Cortex of kidney (tissue), 1 donor: ENCODE measurements around the gene HAUS1.
"Not testable (repeated sequence)": the region's sequence is repeated elsewhere in the genome, so short reads cannot be mapped to it uniquely, and the experiment has no call there.

ENCODE experiments used
- DNase-seq: peaks from one replicate; lab custom pipeline; 2025; lab: John Stamatoyannopoulos, UW

HAUS1 gene

GRCh38 chr18:46088501-46088900 is 15.7 kb upstream of the HAUS1 start:
- not testable (repeated sequence) for DNase-seq

DNA sequence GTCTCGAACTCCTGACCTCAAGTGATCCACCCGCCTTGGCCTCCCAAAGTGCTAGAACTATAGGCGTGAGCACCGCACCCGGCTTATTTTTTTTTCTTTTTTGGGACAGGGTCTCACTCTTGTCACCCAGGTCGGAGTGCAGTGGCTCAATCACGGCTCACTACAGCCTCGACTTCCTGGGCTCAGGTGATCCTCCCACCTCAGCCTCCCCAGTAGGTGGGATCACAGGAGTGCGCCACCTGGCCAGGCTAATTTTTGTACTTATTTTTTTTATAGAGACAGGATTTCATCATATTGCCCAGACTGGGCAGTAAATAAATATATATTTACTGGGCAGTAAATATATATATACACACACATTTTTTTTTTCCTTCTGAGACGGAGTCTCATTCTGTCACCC is 8.7 kb upstream of the HAUS1 start:
- DNase-seq: no peak

GRCh38 chr18:46096651-46097300 is 7.4 kb upstream of the HAUS1 start:
- no peak for DNase-seq

DNA sequence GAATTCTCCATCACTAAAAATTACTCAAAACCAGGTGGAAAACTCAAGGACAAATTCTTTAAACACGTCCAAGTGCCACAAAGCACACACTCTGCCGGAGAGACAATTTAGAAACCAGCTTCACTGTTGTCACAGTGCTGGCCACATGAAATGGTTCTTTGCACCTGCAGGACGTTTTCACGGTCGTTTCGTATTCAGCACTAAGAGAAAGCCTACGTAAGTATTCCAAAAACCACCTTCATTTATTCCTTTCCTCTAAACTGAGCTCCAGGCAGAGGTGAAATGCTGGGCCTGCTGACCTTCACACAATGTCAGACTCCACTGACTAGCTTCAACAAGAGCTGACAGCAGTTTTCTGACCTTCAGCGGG is 6.8 kb upstream of the HAUS1 start:
- no peak for DNase-seq

DNA sequence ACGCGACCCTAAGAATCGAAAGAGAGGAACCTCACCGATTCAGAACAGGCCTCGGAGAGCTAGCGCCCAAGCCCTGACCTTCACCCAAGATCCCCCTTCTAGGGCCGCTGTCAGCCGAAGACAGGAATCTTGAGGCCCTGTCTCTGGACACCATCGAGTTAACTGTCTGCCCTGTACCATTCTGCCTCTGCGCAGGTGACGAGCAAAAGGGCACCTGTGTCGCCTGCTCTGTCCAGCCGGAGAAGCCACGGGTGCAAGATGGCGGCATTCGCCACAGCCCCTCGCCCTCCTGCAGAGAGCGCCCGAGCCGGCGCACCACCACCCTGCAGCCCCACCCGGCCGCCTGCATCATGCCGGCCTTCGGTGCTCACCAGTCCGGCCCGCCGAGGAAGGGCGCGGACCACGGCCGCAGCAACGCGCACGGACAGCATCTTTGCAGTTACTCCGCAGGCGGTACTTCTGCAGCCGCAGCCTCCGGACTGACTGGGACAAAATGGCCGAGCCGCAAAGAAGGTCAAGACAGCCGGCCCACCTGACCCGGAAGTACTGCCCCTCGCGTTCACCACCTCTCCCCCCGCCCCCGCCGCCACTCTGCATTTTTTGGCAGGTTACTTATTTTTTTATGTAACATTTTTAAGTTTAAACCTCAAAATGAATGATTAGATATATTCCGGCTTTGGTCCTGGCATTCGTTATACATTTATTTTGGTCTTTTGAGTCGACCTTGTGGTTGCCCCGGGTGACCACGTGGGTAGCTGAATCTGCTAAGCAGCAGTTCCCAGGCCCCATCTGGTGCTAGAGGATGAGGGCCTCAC is 6.2 kb upstream of the HAUS1 start, which contains the start of gene ATP5F1A:
ATP5F1A (minus strand) TSS at position 496 of the 815 bp plus-strand sequence; CDS start at position 431, 65 bp downstream.
- no peak for DNase-seq

DNA sequence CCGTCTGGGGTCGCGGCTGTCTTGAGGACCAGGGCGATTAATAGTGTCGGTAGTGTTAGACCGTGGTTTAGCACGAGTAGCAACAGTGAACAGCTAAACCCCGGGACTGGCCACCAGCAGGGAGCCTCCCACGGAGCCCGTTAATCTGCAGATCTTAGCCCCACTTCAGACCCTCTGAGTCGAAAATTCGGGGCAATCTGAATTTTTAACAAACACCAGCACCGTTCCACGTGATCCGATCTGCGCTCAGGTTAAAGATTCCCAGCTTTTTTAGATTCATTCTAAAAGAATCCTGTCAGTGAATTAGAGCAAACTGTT is 5.6 kb upstream of the HAUS1 start:
- DNase-seq: no peak

GRCh38 chr18:46099463-46099862 is 4.7 kb upstream of the HAUS1 start:
- no peak for DNase-seq

DNA sequence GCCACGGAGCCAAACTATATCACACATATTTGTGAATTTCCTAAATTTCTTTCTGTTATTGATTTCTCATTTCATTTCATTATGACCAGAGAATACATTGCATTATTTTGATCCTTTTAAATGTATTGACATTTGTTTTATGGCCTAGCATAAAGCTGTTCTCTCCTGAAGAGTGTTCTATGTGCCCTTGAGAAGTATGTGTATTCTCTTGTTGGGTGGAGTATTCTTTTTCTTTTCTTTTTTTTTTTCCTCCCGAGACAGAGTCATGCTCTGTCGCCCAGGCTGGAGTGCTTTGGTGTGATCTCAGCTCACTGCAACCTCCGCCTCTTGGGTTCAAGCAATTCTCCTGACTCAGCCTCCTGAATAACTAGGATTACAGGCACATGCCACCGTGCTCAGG is 5.2 kb downstream of the HAUS1 start:
- no peak for DNase-seq

GRCh38 chr18:46110406-46110805 is 6.2 kb downstream of the HAUS1 start:
- no peak for DNase-seq

- DNase-seq: no peak
Measured at GRCh38 chr18:46113751-46114150, 9.6 kb downstream of the HAUS1 start.

DNA sequence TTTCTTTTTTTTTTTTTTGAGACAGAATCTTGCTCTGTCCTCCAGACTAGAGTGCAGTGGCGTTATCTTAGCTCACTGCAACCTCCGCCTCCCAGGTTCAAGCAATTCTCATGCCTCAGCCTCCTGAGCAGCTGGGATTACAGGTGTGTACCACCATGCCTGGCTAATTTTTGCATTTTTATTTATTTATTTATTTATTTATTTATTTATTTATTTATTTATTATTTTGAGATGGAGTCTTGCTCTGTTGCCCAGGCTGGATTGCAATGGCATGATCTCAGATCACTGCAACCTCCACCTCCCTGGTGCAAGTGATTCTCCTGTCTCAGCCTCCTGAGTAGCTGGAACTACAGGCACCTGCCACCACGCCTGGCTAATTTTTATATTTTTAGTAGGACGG is 22.4 kb downstream of the HAUS1 start:
- DNase-seq: not testable (repeated sequence)

DNA sequence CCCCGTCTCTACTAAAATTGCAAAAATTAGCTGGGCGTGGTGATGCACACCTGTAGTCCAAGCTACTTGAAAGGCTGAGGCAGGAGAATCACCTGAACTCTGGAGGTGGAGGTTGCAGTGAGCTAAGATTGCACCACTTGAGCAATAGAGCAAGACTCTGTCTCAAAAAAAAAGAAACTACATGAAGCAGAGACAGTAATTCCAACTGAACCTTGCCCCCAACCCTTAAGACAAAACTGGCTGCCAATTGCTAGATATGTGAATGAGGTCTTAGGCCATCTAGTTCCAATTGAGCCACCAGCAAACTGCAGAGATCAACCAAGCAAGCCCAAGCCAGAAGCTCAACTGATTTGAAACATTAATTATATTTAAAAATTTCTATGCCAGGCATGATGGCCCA is 25.9 kb downstream of the HAUS1 start:
- no peak for DNase-seq

- DNase-seq: not testable (repeated sequence)
Measured at GRCh38 chr18:46130549-46130948, 26.4 kb downstream of the HAUS1 start.

- DNase-seq: no peak
Measured at GRCh38 chr18:46133534-46133933, 29.3 kb downstream of the HAUS1 start.

DNA sequence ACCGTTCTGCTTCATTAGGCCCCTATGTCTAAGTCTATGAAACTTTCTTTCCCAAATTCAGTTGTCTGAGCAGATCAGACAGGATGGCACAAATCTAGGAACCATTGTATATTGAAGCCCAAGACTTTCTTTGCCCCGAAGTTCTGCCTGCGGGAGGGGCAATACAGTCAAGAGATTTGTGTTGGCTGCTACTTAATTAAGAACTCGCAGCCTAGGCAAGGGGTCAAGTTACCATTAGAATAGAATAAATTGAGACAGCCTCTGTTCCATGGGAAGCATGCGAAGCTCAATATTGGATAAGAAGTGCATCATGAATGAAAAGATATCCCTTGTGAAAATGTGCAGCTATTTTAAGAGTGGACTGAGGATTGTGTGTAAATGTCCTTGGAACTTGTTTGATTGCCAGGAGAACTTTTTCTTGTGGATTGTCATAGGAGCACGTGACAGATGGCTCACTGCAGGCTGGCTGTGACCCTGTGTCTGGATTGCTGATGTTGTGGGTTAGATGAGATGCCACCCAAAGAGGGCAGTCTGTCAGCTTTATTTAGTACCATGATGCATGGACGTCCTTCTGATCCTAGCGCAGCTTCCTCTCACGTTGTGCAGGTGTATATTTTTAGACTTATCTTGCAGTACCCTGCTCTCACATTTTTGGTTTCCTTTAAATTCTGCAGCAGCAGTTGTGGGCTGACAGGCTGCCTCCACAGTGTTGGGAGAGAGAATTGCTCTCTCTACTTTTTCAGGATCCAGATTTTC is 30.9 kb downstream of the HAUS1 start:
- DNase-seq: no peak

GRCh38 chr18:46140173-46140572 is 36.0 kb downstream of the HAUS1 start:
- no peak for DNase-seq

DNA sequence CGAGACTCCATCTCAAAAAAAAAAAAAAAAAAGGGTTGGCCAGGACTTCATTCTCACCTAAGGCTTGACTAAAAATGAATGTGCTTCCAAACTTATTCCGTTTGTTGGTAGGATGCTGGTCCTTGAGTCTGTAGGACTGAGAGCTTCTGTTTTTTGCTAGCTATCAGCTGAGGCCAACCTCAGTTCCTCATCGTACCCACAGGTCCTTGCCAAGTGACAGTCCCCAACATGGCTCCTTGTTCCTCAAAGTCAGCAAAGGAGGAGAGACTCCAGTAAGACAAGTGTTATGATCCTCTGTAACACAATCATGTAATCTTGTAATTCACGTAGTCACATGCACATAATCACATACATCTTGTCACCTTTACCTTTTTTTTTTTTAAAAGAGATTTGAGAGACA is 37.0 kb downstream of the HAUS1 start:
- DNase-seq: no peak

- DNase-seq: no peak
Measured at GRCh38 chr18:46148810-46149209, 44.6 kb downstream of the HAUS1 start.

GRCh38 chr18:46152436-46152807 is 48.2 kb downstream of the HAUS1 start:
- DNase-seq: no peak

DNA sequence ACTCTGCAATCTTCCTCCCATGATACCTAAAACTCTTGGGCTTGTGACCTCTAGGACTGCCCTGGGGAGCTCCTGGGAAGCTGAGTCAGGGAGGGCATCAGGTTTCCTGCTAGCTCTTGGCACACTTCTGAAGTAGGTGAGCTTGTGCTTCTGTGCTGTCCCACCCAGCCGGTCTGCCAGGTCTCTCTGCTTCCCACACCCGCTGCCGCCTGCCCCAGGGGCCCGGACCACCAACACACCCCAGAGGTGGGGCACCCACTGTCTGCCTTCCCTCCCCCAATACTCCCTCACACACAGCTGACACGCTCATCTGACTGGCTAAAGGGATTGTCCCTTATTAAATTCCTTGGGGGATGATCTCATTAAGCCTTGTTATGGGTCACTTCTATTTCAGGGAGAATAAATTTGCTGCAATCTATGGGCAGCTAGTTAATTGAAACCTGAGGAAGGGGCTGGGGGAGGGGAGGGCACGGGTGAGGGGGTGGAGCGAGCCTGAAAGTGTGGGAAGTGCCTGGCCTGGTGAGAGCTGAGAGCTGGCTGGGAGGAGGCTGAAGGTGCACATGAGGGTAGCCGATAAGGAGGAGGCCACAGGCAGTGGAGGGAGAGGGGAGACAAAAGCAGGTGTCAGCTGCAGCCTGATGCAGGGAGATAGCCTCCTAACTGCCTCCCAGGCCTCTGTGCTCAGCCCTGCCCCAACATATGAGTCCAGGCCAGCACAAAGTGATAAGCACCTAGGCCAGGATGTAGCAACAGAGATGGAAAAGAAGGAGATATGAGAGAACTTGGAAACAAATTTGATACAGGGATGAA is 48.8 kb downstream of the HAUS1 start:
- DNase-seq: no peak

- no peak for DNase-seq
Measured at GRCh38 chr18:46155641-46156051, 51.5 kb downstream of the HAUS1 start.

DNA sequence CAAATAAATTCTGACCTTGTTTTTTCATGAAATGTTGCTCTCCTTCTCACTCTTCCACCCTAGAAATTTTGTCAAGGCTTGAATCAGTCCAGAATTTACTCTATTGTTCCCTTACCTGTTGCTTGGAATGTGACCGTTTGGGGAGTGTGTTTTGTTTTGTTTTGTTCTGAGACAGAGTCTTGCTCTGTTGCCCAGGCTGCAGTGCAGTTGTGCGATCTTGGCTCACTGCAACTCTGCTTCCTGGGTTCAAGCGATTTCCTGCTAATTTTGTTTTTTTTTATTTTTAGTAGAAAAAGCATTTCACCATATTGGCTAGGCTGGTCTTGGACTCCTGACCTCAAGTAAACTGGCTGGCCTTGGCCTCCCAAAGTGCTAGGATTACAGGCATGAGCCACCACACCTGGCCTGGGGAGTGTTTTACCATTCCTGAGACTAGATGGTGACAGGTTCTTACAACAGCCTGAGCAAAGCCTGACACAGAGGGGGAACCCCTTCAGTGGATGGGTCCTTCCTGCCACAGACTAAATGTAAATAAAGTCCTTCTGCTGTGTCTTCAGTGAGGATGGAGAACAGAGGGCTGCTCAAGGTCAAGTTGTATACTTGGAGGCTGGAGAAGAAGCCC is 52.0 kb downstream of the HAUS1 start:
- no peak for DNase-seq
